DND-41 (cell line): ENCODE data around the gene IVL.

Experiments used
- ATAC-seq: fragments of 200-7000 bp; cut with Tn5 transposase; 3 replicates; pipeline ENCODE4 v1.9.1; 2021; ENCODE audit warnings: low read depth; ENCODE audit not compliant: insufficient read depth
- DNase-seq: peaks from one replicate; pipeline ENCODE4 v3.0.0-alpha.2; 2020
- H2AFZ ChIP-seq: 2 replicates; pipeline ENCODE4 v1.6.0; 2012; ENCODE audit warnings: low read depth, low read length
- H3K27ac ChIP-seq: 2 replicates; pipeline ENCODE4 v1.5.1; 2012; ENCODE audit warnings: low read length, inconsistent platforms
- H3K27me3 ChIP-seq: fragments of 200-600 bp; sonication (generic); 2 replicates; pipeline ENCODE4 v1.6.0; 2012; ENCODE audit warnings: low read length, mild to moderate bottlenecking, inconsistent platforms; ENCODE audit not compliant: insufficient read depth, poor library complexity
- H3K36me3 ChIP-seq: 2 replicates; pipeline ENCODE4 v1.5.1; 2012; ENCODE audit warnings: low read length, inconsistent platforms; ENCODE audit not compliant: insufficient read depth
- H3K4me1 ChIP-seq: 2 replicates; pipeline ENCODE4 v1.5.1; 2012; ENCODE audit warnings: mild to moderate bottlenecking, low read length; ENCODE audit not compliant: insufficient read depth
- H3K4me2 ChIP-seq: 2 replicates; pipeline ENCODE4 v1.6.0; 2012; ENCODE audit warnings: mild to moderate bottlenecking, moderate library complexity, low read length, inconsistent platforms; ENCODE audit not compliant: insufficient read depth
- H3K4me3 ChIP-seq, 2 experiments: fragments of 200-600 bp in 1 of 2; shearing (Covaris generic) in 1 of 2; 2 replicates each; pipeline ENCODE4 v1.5.1; 2012 to 2016; ENCODE audit warnings: inconsistent platforms in 2 of 2, low read length in 2 of 2, mild to moderate bottlenecking in 2 of 2, low read depth in 1 of 2, moderate library complexity in 1 of 2
- H3K79me2 ChIP-seq: 2 replicates; pipeline ENCODE4 v1.6.0; 2012; ENCODE audit warnings: low read length, inconsistent platforms; ENCODE audit not compliant: insufficient read depth
- H3K9ac ChIP-seq: 2 replicates; pipeline ENCODE4 v1.6.0; 2012; ENCODE audit warnings: low read depth, mild to moderate bottlenecking, inconsistent platforms, low read length, moderate library complexity
- H3K9me3 ChIP-seq: 2 replicates; pipeline ENCODE4 v1.5.1; 2012; ENCODE audit warnings: low read length, moderate library complexity, mild to moderate bottlenecking, inconsistent platforms; ENCODE audit not compliant: insufficient read depth, severe bottlenecking
- H4K20me1 ChIP-seq: 2 replicates; pipeline ENCODE4 v1.6.0; 2012; ENCODE audit warnings: low read length; ENCODE audit not compliant: insufficient read depth
- CTCF ChIP-seq: IDR thresholded peaks from 2 replicates; pipeline ENCODE4 v1.5.1; 2012; ENCODE audit warnings: borderline replicate concordance, low read length, moderate library complexity, mild to moderate bottlenecking; ENCODE audit not compliant: poor library complexity, severe bottlenecking; ENCODE audit errors: extremely low read depth
- EZH2 ChIP-seq: IDR thresholded peaks from 3 replicates; pipeline ENCODE4 v1.6.1; 2012; ENCODE audit warnings: borderline replicate concordance, low read depth, mild to moderate bottlenecking, moderate library complexity, low read length, inconsistent platforms; ENCODE audit not compliant: severe bottlenecking

IVL gene

GRCh38 chr1:152902636-152903035, 5.7 kb upstream of the IVL start:
- no peak overlapping the region for H3K4me3 ChIP-seq
- no peak for DNase-seq
- H3K4me1 ChIP-seq: no peaks in the 10 kb centered on the region
- H3K4me2 ChIP-seq: no peak overlapping the region
- no peaks in the 10 kb centered on the region for H3K79me2 ChIP-seq
- no peak overlapping the region for H3K9ac ChIP-seq
- no peak for TF ChIP-seq EZH2
- no peak for TF ChIP-seq CTCF
- H3K27me3 ChIP-seq: peaks cover 18% of the 10 kb centered on the region
- H2AFZ ChIP-seq: no peak overlapping the region
- H3K9me3 ChIP-seq: no peaks in the 10 kb centered on the region
- no peak for ATAC-seq
- no peaks in the 10 kb centered on the region for H3K36me3 ChIP-seq
- H4K20me1 ChIP-seq: no peaks in the 10 kb centered on the region
- H3K27ac ChIP-seq: no peak overlapping the region

- no peaks in the 10 kb centered on the region for H3K79me2 ChIP-seq
- DNase-seq (no peak), ATAC-seq (no peak)
- H4K20me1 ChIP-seq: no peaks in the 10 kb centered on the region
- H3K27ac ChIP-seq: no peak overlapping the region
- H3K4me3 ChIP-seq: no peak overlapping the region
- no peak overlapping the region for H3K9ac ChIP-seq
- H3K4me1 ChIP-seq: no peaks in the 10 kb centered on the region
- H2AFZ ChIP-seq: no peak overlapping the region
- H3K36me3 ChIP-seq: no peaks in the 10 kb centered on the region
- no peaks in the 10 kb centered on the region for H3K9me3 ChIP-seq
- TF ChIP-seq EZH2 (no peak), CTCF (no peak)
- no peak overlapping the region for H3K4me2 ChIP-seq
- peaks cover 14% of the 10 kb centered on the region for H3K27me3 ChIP-seq
These were observed 3.5 kb upstream of the IVL start for GRCh38 chr1:152904688-152905440.

- Histone ChIP-seq H3K36me3 (no peaks in the 10 kb centered on the region), H4K20me1 (no peaks in the 10 kb centered on the region), H3K9me3 (no peaks in the 10 kb centered on the region), H2AFZ (no peak overlapping the region), H3K27me3 (peaks cover 14% of the 10 kb centered on the region), H3K4me1 (no peaks in the 10 kb centered on the region), H3K4me2 (no peak overlapping the region), H3K27ac (no peak overlapping the region), H3K9ac (no peak overlapping the region), H3K4me3 (no peak overlapping the region), H3K79me2 (no peaks in the 10 kb centered on the region)
- DNase-seq (no peak), ATAC-seq (no peak)
- TF ChIP-seq CTCF: no peak
- no peak for TF ChIP-seq EZH2
These were observed 2.3 kb upstream of the IVL start for GRCh38 chr1:152906023-152906565.
